ENCODE results near the gene CLIC3. TPM values are rescaled to one million over a fixed set of nuclear protein-coding genes. Genes with fewer than 3 reads are reported as not detected.
A peak's percentile ranks its signal among the peaks of the same experiment; 100 is the strongest.
"Not testable (repeated sequence)": the region's sequence is repeated elsewhere in the genome, so short reads cannot be mapped to it uniquely, and the experiment has no call there.

The CLIC3 gene
- total RNA-seq, 2 donors from 2014 or later = 6.5 to 11.8 TPM

GRCh38 chr9:137006116-137007003, 10.0 kb upstream of the CLIC3 start:
- Histone ChIP-seq H3K36me3 (peaks cover 21% of the 10 kb centered on the region), H3K27me3 (no peaks in the 10 kb centered on the region), H3K4me3 (no peak overlapping the region), H3K9me3 (no peaks in the 10 kb centered on the region), H3K4me1 (no peaks in the 10 kb centered on the region), H3K27ac (no peak overlapping the region)
- no peak for TF ChIP-seq CTCF (IDR thresholded peaks at IDR 0.05)
- DNase-seq (ENCODE audit: low spot score) = no peak

- not testable (repeated sequence) for H3K36me3 ChIP-seq
Measured at GRCh38 chr9:137004285-137004684, 7.9 kb upstream of the CLIC3 start.

GRCh38 chr9:137002646-137003041, 6.3 kb upstream of the CLIC3 start:
- Histone ChIP-seq H3K4me1 (no peaks in the 10 kb centered on the region), H3K36me3 (no peaks in the 10 kb centered on the region), H3K4me3 (no peak overlapping the region), H3K27ac (no peak overlapping the region), H3K9me3 (no peaks in the 10 kb centered on the region), H3K27me3 (no peaks in the 10 kb centered on the region)
- no peak for DNase-seq (ENCODE audit: low spot score)
- TF ChIP-seq CTCF (IDR thresholded peaks at IDR 0.05) = no peak

More at GRCh38 chr9:137004285-137004684, 7.9 kb upstream of the CLIC3 start:
- peak in 1 of 2 donors; percentile 52 for TF ChIP-seq CTCF (IDR thresholded peaks at IDR 0.05)
- not testable (repeated sequence) for H3K4me3 ChIP-seq; H3K9me3 ChIP-seq; H3K27me3 ChIP-seq; H3K4me1 ChIP-seq; DNase-seq (ENCODE audit: low spot score); H3K27ac ChIP-seq

GRCh38 chr9:137001857-137002645, 5.7 kb upstream of the CLIC3 start:
- Histone ChIP-seq H3K4me1 (peaks cover 0 to 1% of the 10 kb centered on the region in 2 donors), H3K27ac (no peak overlapping the region), H3K36me3 (no peaks in the 10 kb centered on the region), H3K4me3 (no peak overlapping the region), H3K9me3 (no peaks in the 10 kb centered on the region), H3K27me3 (no peaks in the 10 kb centered on the region)
- TF ChIP-seq CTCF (IDR thresholded peaks at IDR 0.05) = no peak
- no peak for DNase-seq (ENCODE audit: low spot score)

GRCh38 chr9:137000177-137000930, 4.0 kb upstream of the CLIC3 start:
- H3K4me3 ChIP-seq = no peak overlapping the region
- peaks cover 0 to 18% of the 10 kb centered on the region in 2 donors for H3K4me1 ChIP-seq
- no peak overlapping the region for H3K27ac ChIP-seq
- no peaks in the 10 kb centered on the region for H3K36me3 ChIP-seq
- no peaks in the 10 kb centered on the region for H3K9me3 ChIP-seq
- no peak for DNase-seq (ENCODE audit: low spot score)
- no peak for TF ChIP-seq CTCF (IDR thresholded peaks at IDR 0.05)
- H3K27me3 ChIP-seq = no peaks in the 10 kb centered on the region
